ENCODE results near the gene TEDDM1. TPM values are rescaled to one million over a fixed set of nuclear protein-coding genes. Genes with fewer than 3 reads are reported as not detected.

The TEDDM1 gene
- total RNA-seq, 1 donor from 2014 or later: not detected

DNA sequence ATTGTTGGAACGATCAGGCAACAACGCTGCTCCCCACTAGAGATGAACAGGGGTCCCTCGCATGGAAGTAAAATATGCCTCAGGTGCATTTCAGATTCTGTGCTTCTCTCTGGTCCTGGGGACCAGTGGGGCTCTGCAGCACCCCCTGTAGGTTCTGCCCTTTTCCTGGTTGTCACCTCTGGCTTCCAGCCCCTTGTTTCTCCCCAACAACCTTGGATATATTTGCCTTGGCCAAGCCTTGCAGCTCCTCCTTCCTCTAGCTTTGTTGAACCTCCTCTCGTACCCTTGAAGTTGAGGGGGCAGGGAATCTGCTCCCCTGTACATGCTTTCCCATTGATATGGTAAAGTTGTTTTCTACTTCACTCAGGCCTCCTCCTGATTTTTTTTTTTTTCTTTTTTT lies 44.0 kb upstream of the TEDDM1 start:
- peaks cover 2% of the 10 kb centered on the region for H3K27me3 Mint-ChIP-seq (ENCODE audit: unreplicated experiment)
- no peak overlapping the region for H3K4me3 Mint-ChIP-seq (ENCODE audit: unreplicated experiment)
- no peak for DNase-seq (ENCODE audit: extremely low spot score, unreplicated experiment)
- H3K27ac Mint-ChIP-seq (ENCODE audit: unreplicated experiment): no peak overlapping the region
- no peak for TF ChIP-seq CTCF (IDR thresholded peaks at IDR 0.05)
- no peaks in the 10 kb centered on the region for H3K36me3 Mint-ChIP-seq (ENCODE audit: unreplicated experiment)
- no peaks in the 10 kb centered on the region for H3K9me3 Mint-ChIP-seq (ENCODE audit: unreplicated experiment)
- no peaks in the 10 kb centered on the region for H3K4me1 Mint-ChIP-seq (ENCODE audit: unreplicated experiment)

- Mint-ChIP-seq H3K9me3 (ENCODE audit: unreplicated experiment) (no peaks in the 10 kb centered on the region), H3K27ac (ENCODE audit: unreplicated experiment) (no peak overlapping the region), H3K36me3 (ENCODE audit: unreplicated experiment) (no peaks in the 10 kb centered on the region), H3K4me1 (ENCODE audit: unreplicated experiment) (no peaks in the 10 kb centered on the region), H3K4me3 (ENCODE audit: unreplicated experiment) (no peak overlapping the region), H3K27me3 (ENCODE audit: unreplicated experiment) (peaks cover 10% of the 10 kb centered on the region)
- TF ChIP-seq CTCF (IDR thresholded peaks at IDR 0.05): no peak
- no peak for DNase-seq (ENCODE audit: extremely low spot score, unreplicated experiment)
Observed at GRCh38 chr1:182442333-182442732, 41.9 kb upstream of the TEDDM1 start.

GRCh38 chr1:182441719-182442118 lies 41.3 kb upstream of the TEDDM1 start:
- Mint-ChIP-seq H3K27ac (ENCODE audit: unreplicated experiment) (no peak overlapping the region), H3K4me3 (ENCODE audit: unreplicated experiment) (no peak overlapping the region)
- TF ChIP-seq CTCF (IDR thresholded peaks at IDR 0.05): no peak

GRCh38 chr1:182438326-182438725 lies 37.9 kb upstream of the TEDDM1 start:
- H3K4me3 Mint-ChIP-seq (ENCODE audit: unreplicated experiment): no peak overlapping the region
- no peaks in the 10 kb centered on the region for H3K36me3 Mint-ChIP-seq (ENCODE audit: unreplicated experiment)
- H3K27me3 Mint-ChIP-seq (ENCODE audit: unreplicated experiment): peaks cover 12% of the 10 kb centered on the region
- no peak overlapping the region for H3K27ac Mint-ChIP-seq (ENCODE audit: unreplicated experiment)
- no peak for DNase-seq (ENCODE audit: extremely low spot score, unreplicated experiment)
- H3K9me3 Mint-ChIP-seq (ENCODE audit: unreplicated experiment): no peaks in the 10 kb centered on the region
- no peaks in the 10 kb centered on the region for H3K4me1 Mint-ChIP-seq (ENCODE audit: unreplicated experiment)
- TF ChIP-seq CTCF (IDR thresholded peaks at IDR 0.05): no peak

More at GRCh38 chr1:182441719-182442118, 41.3 kb upstream of the TEDDM1 start:
- no peak for DNase-seq (ENCODE audit: extremely low spot score, unreplicated experiment)
- Mint-ChIP-seq H3K9me3 (ENCODE audit: unreplicated experiment) (no peaks in the 10 kb centered on the region), H3K36me3 (ENCODE audit: unreplicated experiment) (no peaks in the 10 kb centered on the region), H3K4me1 (ENCODE audit: unreplicated experiment) (no peaks in the 10 kb centered on the region), H3K27me3 (ENCODE audit: unreplicated experiment) (peaks cover 10% of the 10 kb centered on the region)

DNA sequence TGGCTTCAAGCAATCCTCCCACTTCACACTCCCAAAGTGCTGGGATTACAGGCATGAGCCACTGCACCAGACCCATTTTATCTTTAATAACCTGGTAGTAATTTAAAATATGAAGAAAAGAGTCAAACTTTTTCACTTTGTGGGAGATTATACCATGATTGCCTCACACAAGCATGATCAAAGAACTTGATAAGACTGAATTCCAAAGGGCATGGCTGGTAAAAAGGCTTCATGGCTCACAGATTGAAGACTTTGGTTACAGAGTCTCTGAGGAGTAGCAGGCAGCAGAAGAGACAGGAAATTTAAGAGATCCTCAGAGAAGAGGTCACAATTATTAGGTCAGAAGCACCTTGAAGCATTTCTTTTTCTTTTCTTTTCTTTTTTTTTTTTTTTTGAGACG lies 33.1 kb upstream of the TEDDM1 start:
- no peak overlapping the region for H3K4me3 Mint-ChIP-seq (ENCODE audit: unreplicated experiment)
- H3K36me3 Mint-ChIP-seq (ENCODE audit: unreplicated experiment): no peaks in the 10 kb centered on the region

More for the DNA sequence above, 33.1 kb upstream of the TEDDM1 start:
- Mint-ChIP-seq H3K9me3 (ENCODE audit: unreplicated experiment) (no peaks in the 10 kb centered on the region), H3K27ac (ENCODE audit: unreplicated experiment) (no peak overlapping the region), H3K27me3 (ENCODE audit: unreplicated experiment) (peaks cover 22% of the 10 kb centered on the region), H3K4me1 (ENCODE audit: unreplicated experiment) (no peaks in the 10 kb centered on the region)
- no peak for TF ChIP-seq CTCF (IDR thresholded peaks at IDR 0.05)
- DNase-seq (ENCODE audit: extremely low spot score, unreplicated experiment): no peak

Measured in osteocyte (in vitro differentiated cells).